ENCODE data around the gene HECTD4.
"Not testable (repeated sequence)": the region's sequence is repeated elsewhere in the genome, so short reads cannot be mapped to it uniquely, and the experiment has no call there.

Gene HECTD4

DNA sequence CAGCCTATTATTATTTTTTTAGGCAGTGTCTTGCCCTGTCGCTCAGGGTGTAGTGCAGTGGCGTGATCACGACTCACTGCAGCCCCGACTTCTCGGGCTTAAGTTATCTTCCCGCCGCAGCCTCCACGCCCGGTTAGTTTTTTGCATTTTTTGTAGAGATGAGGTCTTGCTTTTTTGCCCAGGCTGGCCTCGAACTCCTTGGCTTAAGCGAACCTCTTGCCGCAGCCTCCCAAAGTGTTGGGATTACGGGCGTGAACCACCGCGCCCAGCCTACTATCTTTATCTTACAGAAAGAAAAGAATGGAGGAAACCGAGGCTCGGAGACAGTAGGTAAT is 36.0 kb upstream of the HECTD4 start:
- ATAC-seq (ENCODE audit: low read depth) (no peak), DNase-seq (ENCODE audit: low spot score in 2 of 2) (no peak)
- peaks cover 22% of the 10 kb centered on the region for H3K4me1 Mint-ChIP-seq
- no peaks in the 10 kb centered on the region for H3K27me3 Mint-ChIP-seq
- H3K36me3 Mint-ChIP-seq = no peaks in the 10 kb centered on the region
- H3K9me3 Mint-ChIP-seq = no peaks in the 10 kb centered on the region
- H3K27ac Mint-ChIP-seq = peak overlapping the region; percentile 98
- H3K4me3 Mint-ChIP-seq = peak overlapping the region; percentile 99

DNA sequence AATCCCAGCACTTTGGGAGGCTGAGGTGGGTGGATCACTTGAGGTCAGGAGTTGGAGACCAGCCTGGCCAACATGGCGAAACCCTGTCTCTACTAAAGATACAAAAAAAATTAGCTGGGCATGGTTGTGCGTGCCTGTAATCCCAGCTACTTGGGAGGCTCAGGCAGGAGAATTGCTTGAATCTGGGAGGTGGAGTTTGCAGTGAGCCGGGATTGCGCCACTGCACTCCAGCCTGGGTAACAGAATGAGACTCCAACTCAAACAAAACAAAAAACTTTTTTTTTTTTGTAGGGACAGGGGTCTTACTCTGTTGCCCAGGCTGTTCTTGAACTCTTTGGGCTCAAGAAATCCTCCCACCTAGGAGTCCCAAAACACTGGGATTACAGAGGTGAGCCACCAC is 33.2 kb upstream of the HECTD4 start:
- H3K9me3 Mint-ChIP-seq; ATAC-seq (ENCODE audit: low read depth); H3K27ac Mint-ChIP-seq; H3K4me1 Mint-ChIP-seq; H3K4me3 Mint-ChIP-seq; H3K27me3 Mint-ChIP-seq; H3K36me3 Mint-ChIP-seq; DNase-seq (ENCODE audit: low spot score in 2 of 2): not testable (repeated sequence)

DNA sequence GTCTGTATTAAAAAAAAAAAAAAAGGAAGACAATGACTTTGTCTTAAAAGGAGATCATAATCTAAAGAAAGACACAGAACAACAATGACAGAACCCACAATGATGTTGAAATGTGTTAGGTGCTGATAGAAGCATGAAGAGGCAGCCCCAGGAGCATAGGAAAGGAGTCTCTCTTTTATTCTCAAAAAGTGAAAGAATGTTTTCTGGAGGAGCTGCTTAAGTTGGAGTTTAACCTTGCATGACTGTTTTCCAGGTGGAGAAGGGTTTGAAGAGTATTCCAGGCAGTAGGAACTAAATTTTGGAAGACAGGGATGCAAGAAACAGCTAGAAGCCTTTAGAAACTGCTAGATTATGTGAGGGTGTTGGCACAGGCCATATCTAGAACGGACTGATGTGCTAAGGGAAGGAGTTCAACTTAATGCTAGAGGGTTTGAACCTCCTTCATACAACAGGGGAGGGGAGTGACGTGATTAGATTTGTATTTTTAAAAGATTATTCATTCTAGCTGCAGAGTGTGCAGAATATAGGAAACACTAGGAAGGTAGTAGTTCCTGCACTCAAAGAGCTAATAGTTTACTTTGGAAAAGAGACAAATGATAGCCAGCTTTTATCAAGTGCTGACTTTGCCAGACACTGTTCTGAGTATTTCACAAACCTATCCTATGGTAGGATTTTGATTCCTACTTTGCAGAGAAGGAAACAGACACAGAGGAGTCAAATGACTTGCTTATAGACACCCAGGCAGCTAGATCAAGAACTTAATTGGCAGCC is 31.8 kb upstream of the HECTD4 start:
- Mint-ChIP-seq H3K9me3 (no peaks in the 10 kb centered on the region), H3K36me3 (peaks cover 2% of the 10 kb centered on the region), H3K4me3 (no peak overlapping the region), H3K4me1 (peaks cover 7% of the 10 kb centered on the region), H3K27ac (no peak overlapping the region), H3K27me3 (no peaks in the 10 kb centered on the region)
- DNase-seq (ENCODE audit: low spot score in 2 of 2) = no peak
- ATAC-seq (ENCODE audit: low read depth) = no peak

DNA sequence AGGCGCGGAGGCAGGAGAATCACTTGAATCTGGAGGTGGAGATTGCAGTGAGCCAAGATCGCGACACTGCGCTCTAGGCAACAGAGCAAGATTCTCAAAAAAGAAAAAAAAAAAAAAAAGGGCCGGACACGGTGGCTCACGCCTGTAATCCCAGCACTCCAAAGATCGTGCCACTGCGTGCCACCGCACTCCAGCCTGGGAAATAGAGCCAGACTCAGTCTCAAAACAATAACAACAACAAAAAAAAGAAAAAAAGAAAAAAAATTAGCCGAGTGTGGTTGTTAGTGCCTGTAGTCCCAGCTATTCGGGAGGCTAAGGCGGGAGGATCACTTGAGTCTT is 27.6 kb upstream of the HECTD4 start:
- Mint-ChIP-seq H3K4me3 (peak overlapping the region; percentile 24), H3K27ac (peak overlapping the region; percentile 99), H3K9me3 (no peaks in the 10 kb centered on the region), H3K27me3 (no peaks in the 10 kb centered on the region), H3K36me3 (peaks cover 17% of the 10 kb centered on the region), H3K4me1 (peaks cover 21% of the 10 kb centered on the region)
- no peak for DNase-seq (ENCODE audit: low spot score in 2 of 2)
- no peak for ATAC-seq (ENCODE audit: low read depth)

DNA sequence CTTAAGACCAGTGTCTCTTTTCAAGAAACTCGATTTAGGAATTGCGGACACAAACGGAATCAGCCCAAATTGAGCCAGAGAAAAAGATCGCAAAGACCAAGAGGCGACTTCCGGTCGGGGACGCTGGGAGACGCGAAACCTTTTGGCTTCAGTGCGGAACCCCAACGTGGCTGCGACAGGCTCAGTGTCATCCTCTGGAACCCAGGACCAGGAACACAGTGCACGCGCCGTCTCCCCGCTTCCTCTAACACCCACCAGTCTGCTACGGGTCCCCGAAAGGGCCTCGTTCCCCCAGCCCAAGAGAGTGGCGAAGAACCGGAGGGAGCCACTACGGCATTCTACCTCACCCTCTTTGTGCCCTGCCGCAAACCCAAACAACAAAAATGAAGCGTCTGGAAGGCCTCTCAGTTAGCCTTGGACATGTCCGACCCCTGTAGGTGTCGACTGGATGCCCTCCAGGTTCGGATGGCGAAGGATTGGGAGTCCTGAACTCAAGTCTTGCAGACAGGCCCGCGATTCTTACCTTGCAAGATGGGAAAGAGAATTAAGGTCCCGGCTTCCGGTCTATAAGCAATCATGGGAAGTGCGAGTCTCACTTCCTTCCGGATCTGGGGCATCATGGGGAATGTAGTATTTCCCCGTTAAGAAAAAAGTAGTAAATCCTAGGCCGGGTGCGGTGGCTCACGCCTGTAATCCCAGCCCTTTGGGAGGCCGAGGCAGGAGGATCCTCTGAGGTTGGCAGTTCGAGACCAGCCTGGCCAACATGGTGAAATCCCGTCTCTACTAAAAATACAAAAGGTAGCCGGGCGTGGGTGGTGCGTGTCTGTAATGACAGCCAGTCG is 27.1 kb upstream of the HECTD4 start, which contains the start of gene RPL6:
Gene RPL6 (minus strand): TSS at position 542 of the 842 bp plus-strand sequence. CDS start 949 bp downstream, outside the sequence.
- peaks cover 22% of the 10 kb centered on the region for H3K36me3 Mint-ChIP-seq
- H3K4me1 Mint-ChIP-seq = peaks cover 23% of the 10 kb centered on the region
- peak within 1 kb of the TSS; percentile 99 for H3K27ac Mint-ChIP-seq
- no peaks in the 10 kb centered on the region for H3K9me3 Mint-ChIP-seq
- DNase-seq (ENCODE audit: low spot score in 2 of 2) = peak; percentile 69 to 72
- peak within 1 kb of the TSS; percentile 100 for H3K4me3 Mint-ChIP-seq
- ATAC-seq (ENCODE audit: low read depth) = peak; percentile 93
- H3K27me3 Mint-ChIP-seq = no peaks in the 10 kb centered on the region

DNA sequence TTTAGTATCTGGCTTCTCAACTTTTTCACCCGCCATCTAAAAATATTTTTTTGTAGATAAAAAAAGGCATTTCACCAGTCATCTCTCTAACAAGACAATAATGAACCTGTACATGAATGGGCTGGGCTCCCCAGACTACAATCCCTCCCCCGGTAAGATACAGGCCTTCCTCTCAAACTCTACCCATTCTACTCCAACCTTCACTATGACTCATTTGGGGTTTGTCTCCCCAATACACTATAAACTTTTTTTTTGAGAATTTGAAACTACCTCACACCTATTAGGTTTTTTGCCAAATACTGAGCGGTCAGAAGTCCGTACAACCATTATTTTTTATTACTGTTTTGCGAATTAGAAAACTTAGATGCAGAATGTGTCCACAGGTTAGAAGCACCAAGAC is 26.4 kb upstream of the HECTD4 start:
- DNase-seq (ENCODE audit: low spot score in 2 of 2) = no peak
- Mint-ChIP-seq H3K36me3 (peaks cover 23% of the 10 kb centered on the region), H3K4me1 (peaks cover 23% of the 10 kb centered on the region)

DNA sequence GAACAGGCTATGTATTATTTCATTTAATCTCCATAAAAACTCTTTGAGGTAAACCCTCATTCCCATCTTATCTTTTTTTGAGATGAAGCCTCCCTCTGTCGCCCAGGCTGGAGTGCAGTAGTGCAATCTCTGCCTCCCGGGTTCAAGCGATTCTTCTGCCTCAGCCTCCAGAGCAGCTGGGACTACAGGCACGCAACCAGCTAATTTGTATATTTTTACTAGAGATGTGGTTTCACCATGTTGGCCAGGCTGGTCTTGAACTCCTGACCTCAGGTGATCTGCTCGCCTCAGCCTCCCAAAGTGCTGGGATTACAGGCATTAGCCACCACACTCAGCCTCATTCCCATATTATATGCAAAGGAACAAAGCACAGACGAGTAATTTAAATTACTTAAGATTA is 25.5 kb upstream of the HECTD4 start:
- DNase-seq (ENCODE audit: low spot score in 2 of 2); H3K27me3 Mint-ChIP-seq; ATAC-seq (ENCODE audit: low read depth); H3K9me3 Mint-ChIP-seq: not testable (repeated sequence)
- Mint-ChIP-seq H3K4me3 (peak overlapping the region; percentile 100), H3K27ac (peak overlapping the region; percentile 99), H3K4me1 (peaks cover 23% of the 10 kb centered on the region), H3K36me3 (peaks cover 23% of the 10 kb centered on the region)

More for the DNA sequence above, 26.4 kb upstream of the HECTD4 start:
- no peaks in the 10 kb centered on the region for H3K27me3 Mint-ChIP-seq
- H3K9me3 Mint-ChIP-seq = no peaks in the 10 kb centered on the region
- H3K4me3 Mint-ChIP-seq = peak overlapping the region; percentile 100
- peak overlapping the region; percentile 99 for H3K27ac Mint-ChIP-seq
- ATAC-seq (ENCODE audit: low read depth) = peak; percentile 27

DNA sequence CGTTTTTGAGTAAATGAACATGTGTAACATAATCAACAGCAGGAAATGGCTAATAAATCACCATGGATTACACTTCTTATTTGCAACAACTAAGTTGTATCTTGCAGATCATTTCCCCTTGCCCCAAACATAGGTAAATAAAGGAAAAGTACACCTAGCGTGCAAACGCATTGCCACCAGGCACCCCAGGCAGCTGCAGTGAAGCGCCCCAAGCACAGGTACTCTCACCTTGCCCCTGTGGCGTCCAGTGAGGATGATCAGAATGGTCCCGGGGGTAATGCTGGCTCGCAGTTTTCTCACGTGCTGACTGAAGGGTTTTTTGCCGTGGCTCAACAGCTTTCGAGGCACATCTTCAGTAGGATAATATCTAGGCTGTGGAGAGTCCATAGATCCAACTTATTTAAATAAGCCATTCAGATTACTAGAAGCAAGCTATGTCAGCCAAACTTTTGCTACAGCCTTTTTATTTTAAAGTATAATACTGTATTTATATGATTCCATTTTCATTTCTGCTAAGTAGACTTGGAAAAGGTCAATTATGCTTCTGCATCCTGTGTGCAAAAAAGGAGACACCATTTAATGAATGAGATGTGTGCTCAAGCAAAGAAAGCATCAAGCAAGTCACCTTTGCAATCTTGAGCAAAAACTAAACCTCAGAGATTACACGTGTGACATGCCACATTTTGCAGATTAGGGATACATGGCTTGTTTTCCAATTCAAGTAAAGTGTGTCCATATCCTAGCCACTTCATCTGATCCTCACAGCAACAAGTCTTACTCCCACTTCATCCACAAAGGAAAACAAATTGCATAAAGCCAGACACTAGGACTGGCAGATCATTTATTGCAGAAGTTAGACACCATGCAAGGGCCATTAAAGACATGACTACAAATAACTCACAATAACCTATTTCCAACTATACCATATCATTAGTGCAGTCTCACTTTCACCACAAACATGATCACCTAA is 24.6 kb upstream of the HECTD4 start:
- ATAC-seq (ENCODE audit: low read depth) = no peak
- Mint-ChIP-seq H3K4me3 (peak overlapping the region; percentile 49), H3K27ac (peak overlapping the region; percentile 99), H3K9me3 (no peaks in the 10 kb centered on the region), H3K36me3 (peaks cover 23% of the 10 kb centered on the region), H3K27me3 (no peaks in the 10 kb centered on the region), H3K4me1 (peaks cover 23% of the 10 kb centered on the region)
- DNase-seq (ENCODE audit: low spot score in 2 of 2) = no peak

DNA sequence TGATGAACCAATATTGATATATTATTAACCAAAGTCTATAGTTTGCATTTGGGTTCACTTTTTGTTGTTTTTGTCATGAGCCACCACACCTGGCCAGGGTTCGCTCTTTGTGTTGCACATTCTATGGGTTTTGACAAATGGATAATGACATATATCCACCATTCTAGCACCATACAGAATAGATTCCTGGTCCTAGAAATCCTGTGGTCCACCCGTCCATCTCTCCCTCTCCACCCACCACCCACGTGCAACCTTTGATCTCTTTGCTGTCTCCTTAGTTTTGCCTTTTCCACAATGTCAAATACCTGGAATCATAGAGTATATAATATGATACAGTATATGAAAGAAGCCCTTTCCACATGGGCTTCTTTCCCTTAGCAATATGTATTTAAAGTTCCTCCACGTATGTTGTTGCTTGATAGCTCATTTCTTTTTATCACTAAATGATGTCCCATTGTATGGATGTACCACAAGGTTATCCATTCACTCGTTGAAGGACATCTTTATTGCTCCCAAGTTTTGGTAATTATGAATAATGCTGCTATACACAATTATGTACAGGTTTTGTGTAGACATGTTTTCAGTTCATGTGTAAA is 19.8 kb upstream of the HECTD4 start:
- Mint-ChIP-seq H3K27me3 (no peaks in the 10 kb centered on the region), H3K4me1 (peaks cover 2% of the 10 kb centered on the region), H3K36me3 (peaks cover 11% of the 10 kb centered on the region), H3K27ac (no peak overlapping the region), H3K4me3 (no peak overlapping the region), H3K9me3 (no peaks in the 10 kb centered on the region)
- ATAC-seq (ENCODE audit: low read depth) (no peak), DNase-seq (ENCODE audit: low spot score in 2 of 2) (no peak)

DNA sequence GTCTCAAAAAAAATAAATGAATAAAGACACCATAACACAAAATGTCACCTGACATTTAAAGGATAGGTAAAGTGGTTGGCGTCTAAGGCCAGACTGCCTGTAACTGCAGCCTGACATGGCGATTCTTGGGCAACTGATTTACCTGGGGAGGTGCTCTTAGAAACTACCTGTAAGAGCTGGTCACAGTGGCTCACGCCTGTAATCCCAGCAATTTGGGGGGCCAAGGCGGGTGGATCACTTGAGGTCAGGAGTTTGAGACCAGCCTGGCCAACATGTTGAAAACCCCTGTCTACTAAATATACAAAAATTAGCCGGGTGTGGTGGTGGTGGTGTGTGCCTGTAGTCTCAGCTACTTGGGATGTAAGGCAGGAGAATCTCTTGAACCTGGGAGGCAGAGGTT is 18.8 kb upstream of the HECTD4 start:
- ATAC-seq (ENCODE audit: low read depth) = no peak
- no peak overlapping the region for H3K4me3 Mint-ChIP-seq
- no peaks in the 10 kb centered on the region for H3K27me3 Mint-ChIP-seq
- no peak for DNase-seq (ENCODE audit: low spot score in 2 of 2)
- no peak overlapping the region for H3K27ac Mint-ChIP-seq
- peaks cover 10% of the 10 kb centered on the region for H3K36me3 Mint-ChIP-seq
- H3K4me1 Mint-ChIP-seq = peaks cover 2% of the 10 kb centered on the region
- no peaks in the 10 kb centered on the region for H3K9me3 Mint-ChIP-seq

DNA sequence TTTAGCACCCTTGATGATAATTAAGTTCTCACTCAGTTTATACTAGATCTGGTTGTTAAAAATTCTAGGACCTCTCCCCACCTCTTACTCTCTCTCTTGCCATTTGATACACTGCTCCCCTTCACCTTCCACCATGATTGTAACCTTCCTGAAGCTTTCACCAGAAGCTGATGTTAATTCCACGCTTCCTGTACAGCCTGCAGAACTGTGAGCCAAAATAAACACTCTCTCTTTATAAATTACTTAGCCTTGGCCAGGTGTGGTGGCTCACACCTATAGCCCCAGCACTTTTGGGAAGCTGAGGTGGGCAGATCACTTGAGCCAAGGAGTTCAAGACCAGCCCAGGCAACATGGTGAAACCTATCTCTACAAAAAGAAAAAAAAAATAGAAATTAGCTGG is 11.1 kb upstream of the HECTD4 start:
- Mint-ChIP-seq H3K27ac (no peak overlapping the region), H3K27me3 (peaks cover 2% of the 10 kb centered on the region), H3K36me3 (no peaks in the 10 kb centered on the region), H3K9me3 (peaks cover 2% of the 10 kb centered on the region), H3K4me1 (no peaks in the 10 kb centered on the region), H3K4me3 (no peak overlapping the region)
- no peak for ATAC-seq (ENCODE audit: low read depth)
- no peak for DNase-seq (ENCODE audit: low spot score in 2 of 2)

DNA sequence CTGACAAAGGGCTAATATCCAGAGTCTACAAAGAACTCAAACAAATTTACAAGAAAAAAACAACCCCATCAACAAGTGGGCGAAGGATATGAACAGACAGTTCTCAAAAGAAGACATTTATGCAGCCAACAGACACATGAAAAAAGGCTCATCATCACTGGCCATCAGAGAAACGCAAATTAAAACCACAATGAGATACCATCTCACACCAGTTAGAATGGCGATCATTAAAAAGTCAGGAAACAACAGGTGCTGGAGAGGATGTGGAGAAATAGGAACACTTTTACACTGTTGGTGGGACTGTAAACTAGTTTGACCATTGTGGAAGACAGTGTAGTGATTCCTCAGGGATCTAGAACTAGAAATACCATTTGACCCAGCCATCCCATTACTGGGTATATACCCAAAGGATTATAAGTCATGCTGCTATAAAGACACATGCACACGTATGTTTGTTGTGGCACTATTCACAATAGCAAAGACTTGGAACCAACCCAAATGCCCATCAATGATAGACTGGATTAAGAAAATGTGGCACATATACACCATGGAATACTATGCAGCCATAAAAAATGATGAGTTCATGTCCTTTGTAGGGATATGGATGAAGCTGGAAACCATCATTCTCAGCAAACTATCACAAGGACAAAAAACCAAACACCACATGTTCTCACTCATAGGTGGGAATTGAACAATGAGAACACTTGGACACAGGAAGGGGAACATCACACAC is 7.9 kb upstream of the HECTD4 start:
- H3K36me3 Mint-ChIP-seq; ATAC-seq (ENCODE audit: low read depth); H3K27me3 Mint-ChIP-seq; H3K9me3 Mint-ChIP-seq; H3K4me3 Mint-ChIP-seq; H3K4me1 Mint-ChIP-seq; DNase-seq (ENCODE audit: low spot score in 2 of 2); H3K27ac Mint-ChIP-seq: not testable (repeated sequence)

DNA sequence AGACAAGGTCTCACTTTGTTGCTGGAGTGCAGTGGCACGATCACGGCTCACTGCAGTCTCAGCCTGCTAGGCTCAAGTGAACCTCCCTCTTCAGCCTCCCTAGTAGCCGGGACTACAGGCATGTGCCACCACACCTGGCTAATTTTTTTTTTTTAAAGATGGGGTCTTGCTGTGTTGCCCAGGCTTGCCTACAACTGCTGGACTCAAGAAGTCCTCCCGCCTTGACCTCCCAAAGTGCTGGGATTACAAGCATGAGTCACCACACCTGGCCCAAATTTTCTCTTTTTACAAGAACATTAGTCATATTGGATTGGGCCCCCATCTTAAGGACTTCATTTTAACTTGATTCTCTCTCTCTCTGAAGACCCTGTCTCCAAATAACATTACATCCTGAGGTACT is 7.0 kb upstream of the HECTD4 start:
- no peak overlapping the region for H3K4me3 Mint-ChIP-seq
- H3K36me3 Mint-ChIP-seq = no peaks in the 10 kb centered on the region
- peaks cover 4% of the 10 kb centered on the region for H3K4me1 Mint-ChIP-seq
- DNase-seq (ENCODE audit: low spot score in 2 of 2) (no peak), ATAC-seq (ENCODE audit: low read depth) (no peak)
- H3K27me3 Mint-ChIP-seq = peaks cover 4% of the 10 kb centered on the region
- no peak overlapping the region for H3K27ac Mint-ChIP-seq
- H3K9me3 Mint-ChIP-seq = no peaks in the 10 kb centered on the region

Measured in memory B cell (primary cell).